Left ventricle myocardium superior (tissue), 1 donor: ENCODE measurements around the gene TSNAXIP1. TPM values are rescaled to one million over a fixed set of nuclear protein-coding genes. Genes with fewer than 3 reads are reported as not detected.
"Not testable (repeated sequence)": the region's sequence is repeated elsewhere in the genome, so short reads cannot be mapped to it uniquely, and the experiment has no call there.

Source experiments
- ATAC-seq: fragments of 200-7000 bp; cut with Tn5 transposase; one replicate; pipeline ENCODE4 v1.9.1; 2020; ENCODE audit warnings: mild to moderate bottlenecking, moderate library complexity
- DNase-seq: peaks from one replicate; pipeline ENCODE4 v3.0.0-alpha.2; 2020
- intact Hi-C: fragments of 100-400 bp; cut with micrococcal nuclease; formaldehyde crosslinking; loops from one replicate; pipeline ENCODE4 v1.11.0; 2022
- total RNA-seq: library from RNA; stranded (reverse); fragmentation: NEBNext Ultra II Directional; extraction: Animal tissue kit (Norgen Biotek cat#: 25700); gene quantifications from one replicate; pipeline ENCODE4 v1.2.1, GENCODE V29; 2021
- donor health status: DM: no; HTN: yes; CAD: no; lungs with severe emphysema.

Gene TSNAXIP1
- total RNA-seq, 1 donor from 2014 or later, result 0.37 TPM

GRCh38 chr16:67848118-67848517 is 41.4 kb downstream of the TSNAXIP1 start:
- intact Hi-C loops, result no loop called here
- ATAC-seq (no peak), DNase-seq (no peak)

- intact Hi-C loops, result no loop called here
- no peak for ATAC-seq
- DNase-seq, result no peak
These were observed 47.0 kb downstream of the TSNAXIP1 start for GRCh38 chr16:67853670-67854069.

GRCh38 chr16:67855789-67856188 is 49.1 kb downstream of the TSNAXIP1 start:
- ATAC-seq (no peak), DNase-seq (no peak)
- intact Hi-C loops, result no loop called here

- DNase-seq (no peak), ATAC-seq (no peak)
- intact Hi-C loops, result no loop called here
These were observed 50.3 kb downstream of the TSNAXIP1 start for GRCh38 chr16:67856927-67857546.

GRCh38 chr16:67857547-67858233 is 51.0 kb downstream of the TSNAXIP1 start:
- intact Hi-C loops, result no loop called here
- ATAC-seq (peak; percentile 90), DNase-seq (peak; percentile 70)

- intact Hi-C loops, result no loop called here
- DNase-seq (no peak), ATAC-seq (peak; percentile 57)
These were observed 51.8 kb downstream of the TSNAXIP1 start for GRCh38 chr16:67858500-67858899.

GRCh38 chr16:67860589-67861398 is 54.1 kb downstream of the TSNAXIP1 start:
- no peak for ATAC-seq
- intact Hi-C loops, result no loop called here
- no peak for DNase-seq

- intact Hi-C loops, result no loop called here
- no peak for ATAC-seq
- no peak for DNase-seq
These were observed 55.2 kb downstream of the TSNAXIP1 start for GRCh38 chr16:67861877-67862276.

- peak; percentile 83 for DNase-seq
- intact Hi-C loops, result no loop called here
- peak; percentile 91 for ATAC-seq
These were observed 56.2 kb downstream of the TSNAXIP1 start for GRCh38 chr16:67862623-67863583.

GRCh38 chr16:67864044-67864443 is 57.4 kb downstream of the TSNAXIP1 start:
- DNase-seq, intact Hi-C loops: not testable (repeated sequence)

GRCh38 chr16:67864594-67864993 is 57.9 kb downstream of the TSNAXIP1 start:
- DNase-seq (no peak), ATAC-seq (no peak)
- intact Hi-C loops, result no loop called here

More at GRCh38 chr16:67864044-67864443, 57.4 kb downstream of the TSNAXIP1 start:
- ATAC-seq, result not testable (repeated sequence)

- ATAC-seq, result no peak
- no peak for DNase-seq
- intact Hi-C loops, result no loop called here
These were observed 58.6 kb downstream of the TSNAXIP1 start for GRCh38 chr16:67865318-67865717.

- intact Hi-C loops, result no loop called here
- no peak for DNase-seq
- no peak for ATAC-seq
These were observed 61.6 kb downstream of the TSNAXIP1 start for GRCh38 chr16:67868290-67868689.

- ATAC-seq (no peak), DNase-seq (no peak)
- intact Hi-C loops, result no loop called here
These were observed 63.0 kb downstream of the TSNAXIP1 start for GRCh38 chr16:67869653-67870052.

- intact Hi-C loops, result no loop called here
- no peak for ATAC-seq
- no peak for DNase-seq
These were observed 64.6 kb downstream of the TSNAXIP1 start for GRCh38 chr16:67871256-67871655.

GRCh38 chr16:67872131-67872630 is 65.5 kb downstream of the TSNAXIP1 start:
- intact Hi-C loops, result no loop called here
- ATAC-seq (no peak), DNase-seq (no peak)

GRCh38 chr16:67872631-67873434 is 66.1 kb downstream of the TSNAXIP1 start, which contains the start of gene EDC4:
EDC4 (plus strand) TSS chr16:67873052; CDS start chr16:67873262, 210 bp downstream.
- intact Hi-C loops, result no loop called here
- peak; percentile 93 for ATAC-seq
- peak; percentile 91 for DNase-seq
